Ecto neural progenitor cell (in vitro differentiated cells): Measurements from ENCODE around the gene PAWR.
"Not testable (repeated sequence)": the region's sequence is repeated elsewhere in the genome, so short reads cannot be mapped to it uniquely, and the experiment has no call there.

ENCODE experiments used
- DNase-seq: peaks from one replicate; pipeline ENCODE4 v3.0.0-alpha.2; 2018; ENCODE audit warnings: low spot score

The PAWR gene

DNA sequence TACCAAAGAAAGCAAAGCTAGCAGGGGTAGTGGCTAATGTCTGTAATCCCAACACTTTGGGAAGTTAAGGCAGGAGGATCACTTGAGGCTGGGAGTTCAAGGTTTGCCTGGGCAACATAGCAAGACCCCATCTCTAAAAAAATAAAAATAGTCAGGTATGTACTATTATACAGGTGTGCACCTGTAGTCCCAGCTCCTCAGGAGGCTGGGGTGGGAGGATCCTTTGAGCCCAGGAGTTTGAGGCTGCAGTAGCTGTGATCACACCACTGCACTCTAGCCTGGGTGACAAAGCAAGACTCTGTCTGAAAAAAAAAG, 142.2 kb downstream of the PAWR start:
- no peak for DNase-seq

DNA sequence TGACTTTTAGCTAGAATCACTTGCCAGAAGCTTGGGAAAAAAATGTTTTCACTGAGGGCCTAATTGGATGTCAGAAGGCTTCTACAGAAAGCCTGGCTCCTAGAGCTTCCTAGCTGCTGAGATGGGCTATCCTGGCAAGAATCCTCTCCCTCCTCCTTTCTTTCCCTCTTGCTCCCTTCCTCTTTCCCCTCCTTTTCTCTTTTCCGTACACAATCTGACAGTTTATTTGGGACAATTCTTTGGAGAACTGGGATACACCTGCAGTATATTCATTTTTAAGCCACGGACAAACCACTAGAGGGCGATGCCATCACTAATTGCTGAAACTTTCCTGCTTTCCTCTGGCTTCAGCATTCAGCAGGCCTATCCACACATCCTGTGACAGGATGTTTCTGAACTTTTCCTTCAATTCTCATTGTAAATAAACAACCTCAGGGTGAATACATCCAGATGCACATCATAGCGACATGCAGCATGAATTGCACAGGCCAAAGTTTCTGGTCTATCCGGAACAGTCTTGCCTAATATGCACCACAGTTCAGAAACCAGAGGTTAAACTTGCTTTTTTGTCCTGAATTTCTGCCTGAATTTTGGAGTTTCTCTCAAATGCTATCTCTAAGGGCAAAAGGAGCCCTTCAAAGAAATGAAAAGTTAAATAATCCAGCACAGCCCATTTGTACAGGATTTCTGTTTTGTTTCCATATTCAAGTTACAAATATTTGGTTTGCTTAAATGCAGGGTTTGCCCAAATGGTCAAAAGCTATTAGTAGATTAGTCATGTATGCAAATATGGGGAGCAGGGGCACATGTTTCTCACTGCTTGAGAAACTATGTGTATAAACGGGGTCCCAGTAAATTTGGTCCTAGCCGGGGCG, 142.8 kb downstream of the PAWR start:
- DNase-seq, result peak; percentile 63

DNA sequence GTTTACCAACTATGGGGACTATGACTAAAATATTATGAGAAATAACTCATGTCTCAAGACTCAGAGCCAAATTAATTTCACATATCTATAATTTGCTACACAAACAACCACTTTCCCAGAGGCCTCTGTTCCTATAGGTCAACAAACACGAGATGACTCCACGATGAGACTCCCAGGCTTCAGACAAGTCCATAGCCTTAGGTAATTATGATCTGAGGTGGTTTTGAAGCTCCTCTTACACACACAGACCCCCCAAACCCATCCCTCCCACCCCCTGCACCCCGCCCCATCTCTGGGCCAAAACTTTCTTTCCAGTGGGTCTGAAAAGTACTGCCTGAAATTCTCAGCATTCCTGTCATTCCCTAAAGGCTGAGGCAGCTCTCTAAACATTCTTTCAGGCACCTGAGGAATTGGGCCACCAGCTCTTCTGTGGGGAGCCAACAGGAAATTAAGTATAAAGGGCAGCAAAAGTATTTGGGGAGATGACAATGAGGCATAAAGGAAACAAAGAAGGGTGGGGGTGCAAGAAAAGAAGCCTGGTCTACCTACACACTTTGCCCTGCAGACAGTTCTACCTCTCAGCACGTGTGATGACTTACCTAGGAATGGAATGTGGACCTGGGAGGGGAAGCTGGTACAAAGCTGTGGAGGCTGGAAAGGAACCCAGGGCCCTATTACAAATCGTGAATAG, 143.6 kb downstream of the PAWR start:
- peak; percentile 58 for DNase-seq

DNA sequence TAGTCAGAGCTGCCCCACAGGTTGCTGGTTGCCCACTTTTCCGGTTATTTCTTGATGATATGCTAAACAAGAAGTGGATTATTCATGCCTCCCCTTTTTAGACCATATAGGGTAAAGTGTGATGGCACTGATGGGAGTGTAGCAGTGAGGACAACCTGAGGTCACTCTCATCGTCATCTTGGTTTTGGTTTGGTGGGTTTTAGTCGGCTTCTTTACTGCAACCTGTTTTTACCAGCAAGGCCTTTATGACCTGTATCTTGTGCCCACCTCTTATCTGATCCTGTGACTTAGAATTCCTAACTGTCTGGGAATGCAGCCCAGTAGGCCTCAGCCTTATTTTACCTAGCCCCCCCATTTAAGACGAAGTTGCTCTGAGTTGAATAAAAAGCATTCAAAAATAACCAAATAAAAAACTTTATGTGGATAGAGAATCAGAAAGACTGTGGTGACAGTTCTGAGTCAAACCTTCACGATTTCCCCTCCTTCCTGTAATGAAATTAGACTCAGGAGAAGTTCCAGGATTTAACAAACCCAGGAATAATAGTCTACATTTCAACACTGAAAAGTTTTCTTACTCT, 144.2 kb downstream of the PAWR start:
- no peak for DNase-seq

DNA sequence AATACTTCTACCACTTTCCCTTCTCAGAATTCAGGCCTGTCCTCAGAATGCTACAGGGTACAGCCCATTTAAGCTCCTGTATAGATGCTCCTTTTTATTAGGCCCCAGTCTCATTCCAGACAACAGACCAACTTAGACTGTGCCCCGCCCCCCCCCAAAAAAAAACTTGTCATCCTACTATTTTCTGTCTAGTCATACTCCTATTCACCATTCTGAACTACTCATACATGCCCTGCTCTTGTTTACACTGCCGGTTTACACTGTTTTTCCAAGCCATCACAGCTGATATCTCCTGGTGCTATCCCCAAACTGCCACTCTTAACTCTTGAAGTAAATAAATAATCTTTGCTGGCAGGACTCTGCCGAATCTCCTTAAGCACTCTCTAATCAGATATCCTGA, 146.3 kb downstream of the PAWR start:
- DNase-seq, result not testable (repeated sequence)

DNA sequence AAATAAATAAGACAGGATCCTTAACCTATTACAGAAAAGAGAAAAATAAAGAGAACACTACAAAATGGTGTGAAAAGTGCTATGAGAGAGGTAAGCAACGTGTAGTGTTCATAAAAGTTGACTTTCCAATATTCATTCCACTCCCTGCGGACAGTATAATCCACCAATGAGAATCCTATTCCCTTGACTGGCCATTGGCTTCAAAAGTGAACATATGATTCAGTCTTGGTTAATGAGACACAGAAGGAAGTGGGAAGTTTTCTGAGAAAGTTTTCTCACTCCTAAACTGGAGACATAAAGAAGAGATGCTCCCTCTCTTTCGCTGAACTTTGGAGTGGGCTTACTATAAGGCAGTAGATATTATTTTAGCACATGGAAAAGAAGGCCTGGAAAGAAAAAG, 153.1 kb downstream of the PAWR start:
- no peak for DNase-seq

DNA sequence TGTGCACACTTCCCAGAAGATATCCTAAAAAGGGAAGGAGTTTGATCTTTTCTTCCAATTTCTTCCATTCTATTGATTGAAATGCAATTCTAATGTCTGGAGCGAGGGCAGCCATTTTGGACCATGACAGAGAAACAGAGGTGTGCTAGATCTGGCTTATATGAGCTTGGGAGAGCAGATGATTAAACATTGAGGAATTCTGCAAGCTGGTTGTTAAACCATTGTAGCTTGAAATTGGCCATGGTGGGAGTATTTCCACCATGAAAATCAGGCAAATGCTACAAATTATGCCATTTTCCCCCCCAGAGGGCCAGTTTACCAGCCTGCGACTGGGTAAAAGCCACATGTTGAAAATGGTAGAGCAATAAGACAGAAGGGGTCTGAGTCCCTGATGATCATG, 155.0 kb downstream of the PAWR start:
- DNase-seq, result no peak
